ENCODE measurements around the gene SLC6A11. TPM values are rescaled to one million over a fixed set of nuclear protein-coding genes. Genes with fewer than 3 reads are reported as not detected.

Gene SLC6A11
- total and polyA plus RNA-seq, 9 donors = under 0.01 to 0.33 (median 0.07) TPM; not detected in 2

DNA sequence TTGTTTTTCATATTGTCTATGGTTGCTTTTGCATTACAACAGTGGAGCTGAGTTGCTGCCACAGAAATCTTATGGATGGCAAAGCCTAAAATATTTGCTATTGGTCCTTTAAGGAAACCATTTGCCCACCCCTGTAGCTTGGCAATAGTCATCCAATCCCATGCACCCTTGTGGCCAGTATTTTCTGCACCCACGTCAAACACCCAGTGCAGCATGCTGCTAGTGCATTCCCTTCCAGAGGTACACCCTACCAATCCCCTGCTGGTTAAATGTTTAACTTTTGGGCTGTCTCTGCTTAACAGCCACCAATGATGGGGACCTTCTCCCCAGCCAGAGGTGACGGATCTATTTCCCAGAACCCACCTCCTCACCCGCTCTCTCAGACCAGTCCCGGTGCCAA, 23.8 kb upstream of the SLC6A11 start:
- intact Hi-C loops (cut with DNase I) = no loop called here

DNA sequence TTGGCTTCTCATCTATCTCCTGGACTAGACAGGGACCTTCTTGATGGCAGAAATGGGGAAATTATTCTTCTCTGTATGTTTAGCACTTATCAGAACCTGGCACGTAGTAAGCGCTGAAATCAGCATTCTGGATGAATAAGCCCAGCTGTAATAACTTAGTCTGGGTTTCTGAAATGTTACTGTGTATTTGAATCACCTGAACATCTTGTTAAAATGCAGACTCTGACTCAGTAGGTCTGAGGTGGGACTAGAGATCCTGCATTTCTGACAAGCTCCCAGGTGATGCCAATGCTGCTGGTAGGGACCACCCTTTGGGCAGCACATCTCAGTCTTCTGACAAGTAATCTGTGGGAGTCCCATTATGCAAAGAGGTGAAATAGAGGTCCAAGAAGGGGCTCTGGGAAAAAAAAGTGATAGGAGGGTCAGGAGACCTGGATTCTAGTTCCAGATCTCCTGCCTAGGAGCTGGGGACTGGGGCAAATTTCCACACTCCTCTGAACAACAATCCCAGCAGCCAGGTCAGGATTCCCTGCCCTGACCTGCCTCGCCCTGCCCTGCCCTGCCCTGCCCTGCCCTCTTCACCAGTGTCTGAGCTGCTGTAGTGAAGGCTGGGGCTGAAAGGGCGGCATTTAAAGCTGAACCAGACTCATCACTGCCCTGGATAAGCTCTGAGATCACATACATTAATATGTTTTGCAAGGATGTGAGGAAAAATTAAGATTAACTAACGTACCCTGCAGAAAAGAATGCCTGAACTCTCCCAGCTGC, 17.2 kb upstream of the SLC6A11 start:
- Histone ChIP-seq H3K9me3 (no peaks in the 10 kb centered on the region), H3K36me3 (no peaks in the 10 kb centered on the region), H3K4me3 (no peak overlapping the region), H3K27ac (no peak overlapping the region), H3K27me3 (no peaks in the 10 kb centered on the region), H3K4me1 (ENCODE audit: insufficient read depth) (no peaks in the 10 kb centered on the region)
- DNase-seq = no peak
- TF ChIP-seq POLR2A (IDR thresholded peaks at IDR 0.05) = no peak
- intact Hi-C loops (cut with DNase I) = no loop called here
- WGBS, 3 donors = 37 to 39% (median 38%) methylated on average over 5 of the region's 5 CpGs

More for the DNA sequence above, 23.8 kb upstream of the SLC6A11 start:
- TF ChIP-seq, protein P1, sequence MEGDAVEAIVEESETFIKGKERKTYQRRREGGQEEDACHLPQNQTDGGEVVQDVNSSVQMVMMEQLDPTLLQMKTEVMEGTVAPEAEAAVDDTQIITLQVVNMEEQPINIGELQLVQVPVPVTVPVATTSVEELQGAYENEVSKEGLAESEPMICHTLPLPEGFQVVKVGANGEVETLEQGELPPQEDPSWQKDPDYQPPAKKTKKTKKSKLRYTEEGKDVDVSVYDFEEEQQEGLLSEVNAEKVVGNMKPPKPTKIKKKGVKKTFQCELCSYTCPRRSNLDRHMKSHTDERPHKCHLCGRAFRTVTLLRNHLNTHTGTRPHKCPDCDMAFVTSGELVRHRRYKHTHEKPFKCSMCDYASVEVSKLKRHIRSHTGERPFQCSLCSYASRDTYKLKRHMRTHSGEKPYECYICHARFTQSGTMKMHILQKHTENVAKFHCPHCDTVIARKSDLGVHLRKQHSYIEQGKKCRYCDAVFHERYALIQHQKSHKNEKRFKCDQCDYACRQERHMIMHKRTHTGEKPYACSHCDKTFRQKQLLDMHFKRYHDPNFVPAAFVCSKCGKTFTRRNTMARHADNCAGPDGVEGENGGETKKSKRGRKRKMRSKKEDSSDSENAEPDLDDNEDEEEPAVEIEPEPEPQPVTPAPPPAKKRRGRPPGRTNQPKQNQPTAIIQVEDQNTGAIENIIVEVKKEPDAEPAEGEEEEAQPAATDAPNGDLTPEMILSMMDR (IDR thresholded peaks at IDR 0.05) = no peak
- no peak for TF ChIP-seq EP300 (IDR thresholded peaks at IDR 0.05)
- no peak for TF ChIP-seq POLR2A (IDR thresholded peaks at IDR 0.05)
- WGBS, 3 donors = 71 to 78% (median 71%) methylated on average over 4 of the region's 4 CpGs
- Histone ChIP-seq H3K4me1 (ENCODE audit: insufficient read depth) (no peaks in the 10 kb centered on the region), H3K27me3 (no peaks in the 10 kb centered on the region), H3K36me3 (no peaks in the 10 kb centered on the region), H3K27ac (no peak overlapping the region), H3K9me3 (no peaks in the 10 kb centered on the region), H3K4me3 (no peak overlapping the region)
- DNase-seq = no peak

DNA sequence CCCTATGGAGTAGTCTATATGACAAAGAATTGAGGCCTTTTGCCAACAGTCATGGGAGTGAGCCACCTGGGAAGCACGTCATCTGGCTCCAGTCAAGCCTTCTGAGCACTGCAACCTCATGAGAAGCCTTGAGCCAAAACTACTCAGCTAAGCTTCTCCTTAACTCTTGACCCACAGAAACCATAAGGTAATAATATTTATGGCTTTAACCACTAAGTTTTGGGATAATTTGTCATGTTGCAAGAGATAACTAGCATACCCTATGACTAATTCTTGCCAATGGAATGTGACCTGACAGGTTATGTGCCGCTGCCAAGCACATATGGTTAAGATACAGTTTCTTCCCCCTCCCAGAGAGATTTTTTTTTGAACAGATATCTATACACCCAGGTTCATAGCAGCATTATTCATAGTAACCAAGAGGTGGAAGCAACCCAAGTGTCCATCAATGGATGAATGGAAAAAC, 11.8 kb upstream of the SLC6A11 start:
- Histone ChIP-seq H3K4me1 (ENCODE audit: insufficient read depth) (no peaks in the 10 kb centered on the region), H3K27ac (no peak overlapping the region), H3K27me3 (no peaks in the 10 kb centered on the region), H3K4me3 (no peak overlapping the region), H3K9me3 (no peaks in the 10 kb centered on the region), H3K36me3 (no peaks in the 10 kb centered on the region)
- no peak for DNase-seq
- WGBS, 3 donors = 14 to 28% (median 24%) methylated on average over 2 of the region's 2 CpGs
- TF ChIP-seq, protein P1 (IDR thresholded peaks at IDR 0.05) = no peak
- TF ChIP-seq EP300 (IDR thresholded peaks at IDR 0.05) = no peak
- TF ChIP-seq POLR2A (IDR thresholded peaks at IDR 0.05) = no peak
- intact Hi-C loops (cut with DNase I) = no loop called here

DNA sequence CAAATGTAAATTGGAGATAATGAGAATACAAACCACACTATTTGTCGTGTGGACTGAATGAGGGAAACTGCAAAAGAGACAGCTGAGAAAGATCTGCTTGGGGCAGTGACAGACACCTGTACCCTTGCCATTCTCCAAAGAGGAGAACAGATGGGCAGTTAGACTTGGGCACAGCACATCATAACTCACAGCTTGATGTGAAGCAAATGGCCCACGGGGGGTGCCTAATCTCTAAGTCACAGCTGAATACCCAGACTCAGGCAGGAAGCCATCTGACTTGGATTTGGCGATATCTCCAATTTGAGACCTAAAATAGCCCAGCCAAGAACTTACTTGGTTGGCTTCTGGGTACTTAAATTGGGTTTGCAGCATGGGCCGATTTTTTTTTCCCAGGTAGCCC, 10.0 kb upstream of the SLC6A11 start:
- H3K9me3 ChIP-seq = no peaks in the 10 kb centered on the region
- H3K4me1 ChIP-seq (ENCODE audit: insufficient read depth) = no peaks in the 10 kb centered on the region
- H3K27ac ChIP-seq = no peak overlapping the region
- DNase-seq = no peak
- 60 to 69% (median 64%) methylated on average over 4 of the region's 4 CpGs for WGBS, 3 donors
- intact Hi-C loops (cut with DNase I) = no loop called here
- H3K27me3 ChIP-seq = no peaks in the 10 kb centered on the region
- TF ChIP-seq EP300 (IDR thresholded peaks at IDR 0.05) = no peak
- TF ChIP-seq, protein P1 (IDR thresholded peaks at IDR 0.05) = no peak
- no peak for TF ChIP-seq POLR2A (IDR thresholded peaks at IDR 0.05)
- H3K4me3 ChIP-seq = no peak overlapping the region
- no peaks in the 10 kb centered on the region for H3K36me3 ChIP-seq

DNA sequence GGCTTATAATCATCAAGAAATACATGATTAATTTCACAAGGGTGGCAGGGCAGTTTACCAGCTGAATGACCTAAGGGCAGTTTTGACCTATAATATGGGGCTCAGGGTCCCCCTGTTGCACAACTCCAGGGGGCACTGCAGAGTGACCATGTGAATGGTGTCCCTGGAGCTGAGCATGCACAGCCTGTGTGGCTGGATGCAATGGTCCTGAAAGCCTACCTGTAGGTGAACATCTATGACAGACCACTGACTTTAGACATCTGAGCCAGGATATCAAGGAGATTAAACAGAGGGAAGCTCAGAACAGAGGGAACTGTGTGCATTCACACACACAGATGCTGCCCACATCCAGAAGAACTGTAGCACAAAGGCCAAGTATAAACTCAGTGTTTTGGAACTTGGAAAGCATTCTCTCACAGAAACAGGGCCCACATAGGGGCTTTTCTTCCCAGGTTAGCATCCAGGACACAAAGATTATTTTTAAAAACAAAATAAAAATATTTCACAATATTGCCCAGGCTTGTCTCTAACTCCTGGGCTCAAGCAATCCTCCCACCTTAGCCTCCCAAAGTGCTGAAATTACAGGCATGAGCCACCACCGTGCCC, 7.8 kb upstream of the SLC6A11 start:
- H3K9me3 ChIP-seq = no peaks in the 10 kb centered on the region
- no peak overlapping the region for H3K27ac ChIP-seq
- no peaks in the 10 kb centered on the region for H3K27me3 ChIP-seq
- H3K36me3 ChIP-seq = no peaks in the 10 kb centered on the region
- DNase-seq = no peak
- intact Hi-C loops (cut with DNase I) = no loop called here
- no peak overlapping the region for H3K4me3 ChIP-seq
- H3K4me1 ChIP-seq (ENCODE audit: insufficient read depth) = no peaks in the 10 kb centered on the region
- 45 to 74% (median 70%) methylated on average over 1 of the region's 1 CpG for WGBS, 3 donors
- no peak for TF ChIP-seq POLR2A (IDR thresholded peaks at IDR 0.05)
- no peak for TF ChIP-seq EP300 (IDR thresholded peaks at IDR 0.05)
- TF ChIP-seq, protein P1 (IDR thresholded peaks at IDR 0.05) = no peak
